Neural progenitor cell (in vitro differentiated cells): ENCODE results near the gene PHF19. TPM values are rescaled to one million over a fixed set of nuclear protein-coding genes. Genes with fewer than 3 reads are reported as not detected.
A peak's percentile ranks its signal among the peaks of the same experiment; 100 is the strongest.

Experiments used
- DNase-seq: peaks from one replicate; pipeline ENCODE4 v3.0.0-alpha.2; 2016; ENCODE audit warnings: low spot score
- H2AFZ ChIP-seq: fragments of 200-600 bp; sonication (generic); replicated peaks from 2 replicates; pipeline ENCODE4 v1.6.1; 2016; ENCODE audit warnings: antibody characterized with exemption
- H3F3A ChIP-seq: fragments of 200-600 bp; sonication (generic); 2 replicates; pipeline ENCODE4 v1.6.1; 2016; ENCODE audit warnings: antibody characterized with exemption, low read depth
- H3K27ac ChIP-seq: fragments of 200-600 bp; sonication (generic); 2 replicates; pipeline ENCODE4 v1.5.1; 2016; ENCODE audit warnings: mild to moderate bottlenecking
- H3K27me3 ChIP-seq: fragments of 200-600 bp; sonication (generic); 2 replicates; pipeline ENCODE4 v1.6.1; 2016; ENCODE audit warnings: mild to moderate bottlenecking, moderate library complexity
- H3K36me3 ChIP-seq: fragments of 200-600 bp; sonication (generic); 2 replicates; pipeline ENCODE4 v1.5.1; 2016
- H3K4me1 ChIP-seq: fragments of 200-600 bp; sonication (generic); 2 replicates; pipeline ENCODE4 v1.6.1; 2016; ENCODE audit warnings: mixed run types
- H3K4me2 ChIP-seq: fragments of 200-600 bp; sonication (generic); 2 replicates; pipeline ENCODE4 v1.6.1; 2016
- H3K4me3 ChIP-seq: fragments of 200-600 bp; sonication (generic); 2 replicates; pipeline ENCODE4 v1.5.1; 2016
- H3K79me2 ChIP-seq: fragments of 200-600 bp; sonication (generic); 2 replicates; pipeline ENCODE4 v1.6.1; 2016; ENCODE audit warnings: low read depth
- H3K9ac ChIP-seq: fragments of 200-600 bp; sonication (generic); 2 replicates; pipeline ENCODE4 v1.6.1; 2016
- H3K9me3 ChIP-seq: fragments of 200-600 bp; sonication (generic); 2 replicates; pipeline ENCODE4 v1.5.1; 2016; ENCODE audit warnings: low read depth
- H4K20me1 ChIP-seq: fragments of 200-600 bp; sonication (generic); 2 replicates; pipeline ENCODE4 v1.6.1; 2016; ENCODE audit warnings: low read depth
- H3K27ac Mint-ChIP-seq: 3 replicates; pipeline ENCODE4 v1.8.0; 2021; ENCODE audit warnings: mixed read lengths
- H3K27me3 Mint-ChIP-seq: 2 replicates; pipeline ENCODE4 v1.8.0; 2022; ENCODE audit warnings: low read depth, mild to moderate bottlenecking, inconsistent platforms, moderate library complexity, mixed read lengths; ENCODE audit not compliant: insufficient read depth
- H3K36me3 Mint-ChIP-seq: 3 replicates; pipeline ENCODE4 v1.8.0; 2021; ENCODE audit warnings: mixed read lengths
- H3K4me1 Mint-ChIP-seq: 3 replicates; pipeline ENCODE4 v1.8.0; 2021; ENCODE audit warnings: mixed read lengths
- H3K4me3 Mint-ChIP-seq: 3 replicates; pipeline ENCODE4 v1.8.0; 2021; ENCODE audit warnings: mild to moderate bottlenecking, moderate library complexity, mixed read lengths
- H3K9me3 Mint-ChIP-seq: 3 replicates; pipeline ENCODE4 v1.8.0; 2020; ENCODE audit warnings: mixed read lengths
- CTCF ChIP-seq: fragments of 200-600 bp; sonication (generic); IDR thresholded peaks from 2 replicates; pipeline ENCODE4 v1.5.1; 2017; ENCODE audit warnings: antibody characterized with exemption, mild to moderate bottlenecking
- EZH2 ChIP-seq: fragments of 200-600 bp; sonication (generic); IDR thresholded peaks from 2 replicates; pipeline ENCODE4 v1.6.1; 2017; ENCODE audit warnings: antibody characterized with exemption, mild to moderate bottlenecking, moderate library complexity
- EZH2phosphoT487 ChIP-seq: fragments of 200-600 bp; sonication (generic); IDR thresholded peaks from 2 replicates; pipeline ENCODE4 v1.6.1; 2017; ENCODE audit warnings: antibody characterized with exemption
- total RNA-seq: library from RNA; depleted of rRNA; stranded (reverse); fragments of >200 nt; gene quantifications from 2 replicates; pipeline ENCODE4 v1.2.3, GENCODE V29; 2015; ENCODE audit warnings: low replicate concordance

Gene PHF19
- total RNA-seq, 1 donor from 2014 or later, result 45.1 TPM

DNA sequence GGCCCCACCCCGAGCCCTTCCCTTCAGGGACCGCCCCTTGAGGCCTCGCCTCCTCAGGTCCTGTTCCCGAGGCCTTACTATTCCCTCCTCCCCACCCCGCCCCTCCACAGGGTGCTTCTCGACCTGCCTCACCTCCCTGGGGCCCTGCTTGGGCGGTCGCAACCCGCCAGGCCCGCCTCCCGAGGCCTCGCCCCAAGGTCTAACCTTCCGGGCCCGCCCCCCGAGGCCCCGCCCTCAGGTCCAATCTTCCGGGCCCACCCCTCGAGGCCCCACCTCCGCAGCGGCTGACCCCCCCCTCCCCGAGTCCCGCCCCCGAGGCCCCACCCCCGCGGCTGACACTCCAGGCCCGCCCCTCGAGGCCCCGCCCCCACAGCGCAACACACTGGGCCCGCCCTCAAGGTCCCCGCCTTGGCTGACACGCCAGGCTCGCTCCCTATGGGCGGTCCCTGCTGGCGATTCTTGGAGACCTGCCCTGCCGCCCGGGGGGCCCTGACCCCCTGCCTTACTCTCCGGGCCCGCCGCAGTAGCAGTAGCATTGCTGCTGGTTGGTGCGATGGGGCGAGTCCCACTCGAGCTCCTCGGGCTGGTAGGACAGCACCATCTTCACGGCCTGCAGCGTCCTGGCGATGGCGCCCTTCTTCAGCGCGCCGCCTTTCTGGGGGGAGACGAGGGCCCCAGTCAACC lies 8.2 kb downstream of the PHF19 start:
- TF ChIP-seq EZH2 (no peak), CTCF (peak; percentile 55), EZH2phosphoT487 (no peak)
- peak; percentile 98 for DNase-seq
- no peaks in the 10 kb centered on the region for H3K9me3 Mint-ChIP-seq
- Histone ChIP-seq H3K4me2 (peak overlapping the region; percentile 77), H3K9ac (no peak overlapping the region), H3K79me2 (no peaks in the 10 kb centered on the region), H3K4me1 (peaks cover 3% of the 10 kb centered on the region), H4K20me1 (no peaks in the 10 kb centered on the region), H3K9me3 (no peaks in the 10 kb centered on the region), H3K36me3 (no peaks in the 10 kb centered on the region), H2AFZ (peak overlapping the region; percentile 74), H3F3A (peaks cover 10% of the 10 kb centered on the region), H3K27ac (no peak overlapping the region), H3K4me3 (peak overlapping the region; percentile 56), H3K27me3 (no peaks in the 10 kb centered on the region)
- peaks cover 8% of the 10 kb centered on the region for H3K4me1 Mint-ChIP-seq
- H3K27ac Mint-ChIP-seq, result no peak overlapping the region
- H3K4me3 Mint-ChIP-seq, result peak overlapping the region; percentile 84
- peaks cover 3% of the 10 kb centered on the region for H3K27me3 Mint-ChIP-seq
- peaks cover 24% of the 10 kb centered on the region for H3K36me3 Mint-ChIP-seq

DNA sequence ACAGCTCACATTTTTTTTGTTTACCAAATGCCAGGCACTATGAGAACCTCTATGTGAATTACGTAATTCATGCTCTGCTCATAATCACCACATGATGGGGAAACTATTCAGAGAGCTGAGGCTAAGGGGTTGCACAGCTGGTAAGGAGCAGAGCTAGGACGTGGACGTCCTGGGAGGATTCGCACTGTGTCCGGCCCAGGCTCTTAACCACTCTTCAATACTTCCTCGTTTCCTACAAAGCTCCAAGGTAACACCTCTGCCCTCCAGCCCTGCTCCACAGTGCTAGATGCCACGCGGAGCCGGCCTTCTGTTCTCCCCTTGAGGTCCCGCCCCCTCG lies 8.7 kb downstream of the PHF19 start:
- Histone ChIP-seq H4K20me1 (no peaks in the 10 kb centered on the region), H3K27ac (no peak overlapping the region), H3K4me3 (peak overlapping the region; percentile 56), H3K4me2 (peak overlapping the region; percentile 69), H2AFZ (peak overlapping the region; percentile 21), H3K9ac (no peak overlapping the region), H3K36me3 (no peaks in the 10 kb centered on the region), H3K27me3 (no peaks in the 10 kb centered on the region), H3F3A (peaks cover 10% of the 10 kb centered on the region), H3K4me1 (peaks cover 3% of the 10 kb centered on the region), H3K79me2 (no peaks in the 10 kb centered on the region), H3K9me3 (no peaks in the 10 kb centered on the region)
- Mint-ChIP-seq H3K4me1 (peaks cover 5% of the 10 kb centered on the region), H3K4me3 (peak overlapping the region; percentile 65), H3K36me3 (peaks cover 19% of the 10 kb centered on the region), H3K27me3 (peaks cover 3% of the 10 kb centered on the region), H3K9me3 (no peaks in the 10 kb centered on the region), H3K27ac (no peak overlapping the region)
- TF ChIP-seq EZH2, result no peak
- no peak for TF ChIP-seq CTCF
- TF ChIP-seq EZH2phosphoT487, result no peak
- DNase-seq, result no peak

- peak overlapping the region; percentile 56 for H3K4me3 ChIP-seq
Observed at GRCh38 chr9:120867676-120868338, 9.2 kb downstream of the PHF19 start.

More at GRCh38 chr9:120867676-120868338, 9.2 kb downstream of the PHF19 start:
- Mint-ChIP-seq H3K27me3 (peaks cover 3% of the 10 kb centered on the region), H3K36me3 (peaks cover 15% of the 10 kb centered on the region), H3K4me3 (peak overlapping the region; percentile 65), H3K27ac (no peak overlapping the region), H3K4me1 (peaks cover 5% of the 10 kb centered on the region), H3K9me3 (no peaks in the 10 kb centered on the region)
- TF ChIP-seq CTCF, result no peak
- peak; percentile 22 for TF ChIP-seq EZH2
- Histone ChIP-seq H3K27ac (no peak overlapping the region), H2AFZ (no peak overlapping the region), H3K36me3 (no peaks in the 10 kb centered on the region), H3K79me2 (no peaks in the 10 kb centered on the region), H3K27me3 (no peaks in the 10 kb centered on the region), H3K4me1 (peaks cover 3% of the 10 kb centered on the region), H3K9me3 (no peaks in the 10 kb centered on the region), H3F3A (peaks cover 10% of the 10 kb centered on the region), H3K9ac (no peak overlapping the region), H4K20me1 (no peaks in the 10 kb centered on the region), H3K4me2 (peak overlapping the region; percentile 69)
- DNase-seq, result no peak
